Coronary artery (tissue), 2 donors: ENCODE data around the gene TEAD1.

Experiments
- DNase-seq: peaks from one replicate; pipeline ENCODE4 v3.0.0-alpha.2; 2017; ENCODE audit warnings: low spot score
- H3K27ac ChIP-seq, 2 donors: fragments of 200-600 bp; sonication (generic); one replicate each; pipeline ENCODE4 v1.5.1; 2016 to 2019
- H3K4me3 ChIP-seq: fragments of 200-600 bp; sonication (generic); 2 replicates; pipeline ENCODE4 v1.5.1; 2016; ENCODE audit warnings: mild to moderate bottlenecking, moderate library complexity
- CTCF ChIP-seq: fragments of 200-600 bp; sonication (generic); IDR thresholded peaks from one replicate; pipeline ENCODE4 v1.5.1; 2019; ENCODE audit warnings: antibody characterized with exemption

The TEAD1 gene

GRCh38 chr11:12723421-12724300, 49.4 kb downstream of the TEAD1 start:
- Histone ChIP-seq H3K4me3 (no peak overlapping the region), H3K27ac (no peak overlapping the region)
- TF ChIP-seq CTCF, result no peak
- DNase-seq, result no peak

GRCh38 chr11:12724301-12725054, 50.3 kb downstream of the TEAD1 start:
- TF ChIP-seq CTCF, result no peak
- DNase-seq, result no peak
- H3K27ac ChIP-seq, result peak overlapping the region in 1 of 2 donors; percentile 49
- no peak overlapping the region for H3K4me3 ChIP-seq

GRCh38 chr11:12725055-12725862, 51.0 kb downstream of the TEAD1 start:
- Histone ChIP-seq H3K4me3 (no peak overlapping the region), H3K27ac (peak overlapping the region in 1 of 2 donors; percentile 49)
- TF ChIP-seq CTCF, result no peak
- DNase-seq, result no peak

GRCh38 chr11:12725863-12726682, 51.9 kb downstream of the TEAD1 start:
- TF ChIP-seq CTCF, result no peak
- Histone ChIP-seq H3K27ac (no peak overlapping the region), H3K4me3 (no peak overlapping the region)
- DNase-seq, result no peak

GRCh38 chr11:12727563-12728211, 53.5 kb downstream of the TEAD1 start:
- TF ChIP-seq CTCF, result no peak
- DNase-seq, result no peak
- H3K4me3 ChIP-seq, result no peak overlapping the region
- no peak overlapping the region for H3K27ac ChIP-seq

GRCh38 chr11:12728417-12728816, 54.2 kb downstream of the TEAD1 start:
- H3K4me3 ChIP-seq, result no peak overlapping the region
- TF ChIP-seq CTCF, result no peak
- H3K27ac ChIP-seq, result no peak overlapping the region
- no peak for DNase-seq
